Mammary epithelial cell (primary cell): ENCODE data around the gene SDK1.

Experiments used
- CTCF ChIP-seq, 2 donors: IDR thresholded peaks in 1 of 2; conservative IDR thresholded peaks in 1 of 2; 2 replicates each; pipeline ENCODE4 v1.5.1; 2011 to 2012; ENCODE audit warnings: inconsistent platforms in 2 of 2, low read length in 2 of 2, mild to moderate bottlenecking in 2 of 2, control low read depth in 1 of 2, low read depth in 1 of 2; ENCODE audit not compliant: insufficient read depth in 1 of 2; ENCODE audit errors: extremely low read depth in 1 of 2
- EZH2 ChIP-seq: IDR thresholded peaks from 2 replicates; pipeline ENCODE4 v1.6.1; 2012; ENCODE audit warnings: low read length, inconsistent platforms, borderline replicate concordance

GRCh38 chr7:4201566-4201965 is 900.5 kb downstream of the SDK1 start:
- TF ChIP-seq CTCF (conservative IDR thresholded peaks at IDR 0.05 in 1 of 2, IDR thresholded peaks at IDR 0.05 in 1 of 2; ENCODE audit: extremely low read depth in 1 of 2, insufficient read depth in 1 of 2, low read depth in 1 of 2, low read length in 2 of 2) (no peak), EZH2 (no peak)
